ENCODE data around the gene KRTAP10-4.

DNA sequence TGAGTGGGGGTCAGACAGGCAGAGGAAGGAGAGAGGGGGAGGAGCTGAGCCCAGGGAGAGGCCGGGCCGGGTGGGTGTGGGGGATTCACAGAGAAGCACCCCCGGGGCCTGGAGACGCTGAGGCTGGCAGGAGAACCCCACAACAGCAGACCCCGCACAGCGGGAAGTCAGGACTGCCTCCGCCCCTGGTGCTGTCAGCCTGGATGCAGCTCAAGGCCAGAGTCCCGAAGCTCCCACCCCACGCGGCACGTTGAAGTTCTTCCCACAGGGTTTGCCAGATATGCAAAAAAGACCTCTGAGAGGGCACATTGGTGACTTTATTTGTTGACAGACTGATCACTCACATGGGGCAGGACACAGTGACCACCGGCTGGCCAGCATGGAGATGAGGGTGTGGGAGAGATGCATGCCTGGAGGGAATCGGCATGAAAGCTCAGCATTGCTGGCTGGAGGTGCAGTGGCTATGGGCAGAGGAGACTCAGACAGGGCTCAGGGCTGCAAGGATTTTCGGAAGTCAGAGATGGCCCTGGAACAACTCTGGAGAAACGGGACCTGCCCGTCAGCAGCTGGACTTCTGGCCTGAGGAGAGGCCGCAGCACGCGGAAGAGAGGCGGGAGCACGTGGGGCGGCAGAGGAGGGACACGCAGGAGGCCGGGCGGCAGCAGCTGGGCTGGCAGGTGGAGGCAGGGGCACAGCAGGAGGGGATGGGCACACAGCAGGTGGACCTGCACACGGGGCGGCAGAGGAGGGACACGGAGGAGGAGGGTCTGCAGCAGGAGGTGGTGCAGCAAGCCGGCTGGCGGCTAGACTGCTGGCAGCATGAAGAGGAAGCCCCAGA lies 15.8 kb upstream of the KRTAP10-4 start:
- TF ChIP-seq POLR2A (IDR thresholded peaks at IDR 0.05) (no peak), POLR2AphosphoS5 (IDR thresholded peaks at IDR 0.05) (no peak)

All from transverse colon (tissue), 3 donors.